Left renal cortex interstitium (tissue), 4 donors: ENCODE data around the gene RBM22. TPM values are rescaled to one million over a fixed set of nuclear protein-coding genes. Genes with fewer than 3 reads are reported as not detected.
"Not testable (repeated sequence)": the region's sequence is repeated elsewhere in the genome, so short reads cannot be mapped to it uniquely, and the experiment has no call there.

ENCODE experiments used
- DNase-seq, 4 donors: peaks; one replicate each; pipeline ENCODE4 v3.0.0-alpha.2; 2013; ENCODE audit warnings: low read depth in 4 of 4, low spot score in 2 of 4, missing footprints in 1 of 4
- polyA plus RNA-seq, 4 donors: library from polyadenylated mRNA; unstranded; fragments of 120-200 nt; gene quantifications; one replicate each; pipeline ENCODE4 v1.2.1, GENCODE V29; 2013; ENCODE audit not compliant: insufficient read length in 4 of 4

The RBM22 gene
- 10 to 100 TPM; 71.0 to 84.9 (median 80.1) TPM for polyA plus RNA-seq

DNA sequence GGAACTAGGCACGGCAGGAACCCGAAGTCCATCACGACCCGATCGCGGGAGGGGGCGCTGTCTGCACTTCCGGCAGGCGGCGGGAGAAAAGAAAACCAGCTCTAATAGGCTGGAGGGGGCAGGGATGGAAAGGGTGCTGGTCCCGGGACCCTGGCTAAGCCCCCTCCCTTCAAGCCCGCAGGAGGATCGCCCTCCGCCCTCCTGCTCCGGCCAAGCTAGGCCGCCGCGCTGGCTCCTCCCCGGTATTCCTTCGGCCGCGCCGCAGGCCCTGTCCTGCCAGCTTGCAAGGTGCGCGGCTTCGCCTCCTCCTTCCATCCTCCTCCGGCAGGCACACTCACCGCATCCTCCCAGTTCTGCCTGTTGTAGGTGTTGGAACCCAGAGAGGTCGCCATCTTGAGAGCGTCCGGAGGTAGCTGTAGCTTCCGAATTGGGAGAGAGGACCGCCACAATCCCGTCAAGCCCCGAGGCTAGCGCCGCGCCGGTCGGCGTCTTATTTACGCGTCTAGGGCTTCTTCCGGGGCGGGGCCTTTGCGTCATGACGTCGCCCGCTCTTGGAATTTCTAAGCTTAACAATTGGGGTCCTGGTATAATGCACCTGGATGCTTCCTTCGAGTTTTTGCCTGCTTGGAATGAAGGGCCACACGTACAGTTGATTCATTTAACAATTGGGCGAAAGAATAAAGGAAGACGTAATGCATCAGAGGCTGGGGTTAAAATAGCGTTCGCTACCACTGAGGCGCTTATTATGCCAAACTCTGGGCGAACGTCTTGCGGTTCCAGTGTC is at the start of gene RBM22:
RBM22 (minus strand) TSS at position 469 of the 784 bp plus-strand sequence; CDS start at position 392, 77 bp downstream.
- DNase-seq, result peak; percentile 86 to 93 (median 88)

DNA sequence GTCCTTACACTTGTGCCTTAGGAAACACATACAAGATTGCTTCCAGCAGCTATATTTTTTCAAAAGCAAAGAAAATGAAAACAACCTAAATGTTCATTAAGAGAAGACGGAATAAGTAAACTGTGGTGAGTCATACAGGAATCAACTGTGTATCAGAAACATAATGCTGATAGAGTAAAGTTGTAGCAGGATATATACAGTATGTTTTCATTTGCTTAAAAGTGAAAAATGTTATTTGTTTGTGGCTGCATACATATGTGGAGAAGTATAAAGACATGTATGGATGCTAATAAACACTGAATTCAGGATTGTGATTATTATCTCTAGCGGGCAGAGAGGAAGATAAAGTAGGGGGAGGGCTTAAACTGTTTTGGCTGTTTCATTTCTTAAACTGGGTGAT is 49.6 kb upstream of the RBM22 start:
- no peak for DNase-seq

DNA sequence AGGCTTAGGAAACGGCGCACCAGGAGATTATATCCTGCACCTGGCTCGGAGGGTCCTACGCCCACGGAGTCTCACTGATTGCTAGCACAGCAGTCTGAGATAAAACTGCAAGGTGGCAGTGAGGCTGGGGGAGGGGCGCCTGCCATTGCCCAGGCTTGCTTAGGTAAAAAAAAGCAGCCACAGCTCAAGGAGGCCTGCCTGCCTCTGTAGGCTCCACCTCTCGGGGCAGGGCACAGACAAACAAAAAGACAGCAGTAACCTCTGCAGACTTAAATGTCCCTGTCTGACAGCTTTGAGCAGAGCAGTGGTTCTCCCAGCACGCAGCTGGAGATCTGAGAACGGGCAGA is 42.3 kb upstream of the RBM22 start:
- DNase-seq, result not testable (repeated sequence)

DNA sequence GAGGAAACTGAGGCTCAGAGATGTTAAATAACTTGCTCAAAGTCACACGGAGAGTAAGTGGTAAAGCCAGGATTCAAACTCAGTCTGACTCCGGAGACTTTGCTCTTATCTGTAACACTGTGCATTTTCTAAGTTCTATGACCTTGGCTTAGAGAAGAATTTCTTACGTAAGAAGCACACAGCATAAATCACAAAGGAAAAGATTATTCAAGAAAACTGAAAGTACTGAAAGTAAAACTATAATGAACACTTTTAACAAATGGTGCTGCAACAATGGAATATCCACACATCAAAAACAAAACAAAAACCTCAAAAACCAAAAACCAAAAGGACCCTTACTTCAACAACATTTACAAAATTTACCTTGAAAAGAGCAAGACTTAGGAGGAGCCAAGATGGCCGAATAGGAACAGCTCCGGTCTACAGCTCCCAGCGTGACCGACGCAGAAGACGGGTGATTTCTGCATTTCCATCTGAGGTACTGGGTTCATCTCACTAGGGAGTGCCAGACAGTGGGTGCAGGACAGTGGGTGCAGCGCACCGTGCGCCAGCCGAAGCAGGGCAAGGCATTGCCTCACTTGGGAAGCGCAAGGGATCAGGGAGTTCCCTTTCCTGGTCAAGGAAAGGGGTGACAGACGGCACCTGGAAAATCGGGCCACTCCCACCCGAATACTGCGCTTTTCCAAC is 41.7 kb upstream of the RBM22 start:
- not testable (repeated sequence) for DNase-seq

DNA sequence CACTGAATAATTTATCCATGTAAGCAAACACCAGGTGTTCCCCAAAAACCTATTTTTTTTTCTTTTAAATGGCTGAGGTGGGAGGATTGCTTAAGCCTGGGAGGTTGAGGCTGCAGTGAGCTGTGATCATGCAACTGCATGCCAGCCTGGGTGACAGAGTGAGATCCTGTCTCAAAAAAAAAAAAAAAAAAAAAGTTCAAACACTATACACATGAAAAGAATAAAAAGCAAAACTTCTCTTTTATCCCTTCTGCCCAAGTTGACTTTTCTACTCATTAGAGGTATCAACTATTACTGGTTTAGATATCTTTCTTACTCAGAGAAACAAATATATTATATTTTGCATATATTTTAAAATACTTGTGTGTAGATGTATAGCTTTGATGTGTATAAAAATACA is 40.1 kb upstream of the RBM22 start:
- no peak for DNase-seq

DNA sequence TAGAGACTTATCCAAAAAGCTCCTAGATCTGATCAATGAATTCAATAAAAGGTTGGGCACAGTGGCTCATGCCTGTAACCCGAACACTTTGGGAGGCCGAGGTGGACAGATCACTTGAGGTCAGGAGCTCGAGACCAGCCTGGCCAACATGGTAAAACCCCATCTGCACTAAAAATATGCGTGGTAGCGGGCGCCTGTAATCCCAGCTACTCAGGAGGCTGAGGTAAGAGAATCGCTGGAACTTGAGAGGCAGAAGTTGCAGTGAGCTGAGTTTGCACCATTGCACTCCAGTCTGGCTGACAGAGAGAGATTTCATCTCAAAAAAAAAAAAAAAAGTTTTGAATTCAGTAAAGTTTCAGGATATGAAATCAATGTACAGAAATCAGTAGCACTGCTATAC is 38.0 kb upstream of the RBM22 start:
- no peak for DNase-seq

DNA sequence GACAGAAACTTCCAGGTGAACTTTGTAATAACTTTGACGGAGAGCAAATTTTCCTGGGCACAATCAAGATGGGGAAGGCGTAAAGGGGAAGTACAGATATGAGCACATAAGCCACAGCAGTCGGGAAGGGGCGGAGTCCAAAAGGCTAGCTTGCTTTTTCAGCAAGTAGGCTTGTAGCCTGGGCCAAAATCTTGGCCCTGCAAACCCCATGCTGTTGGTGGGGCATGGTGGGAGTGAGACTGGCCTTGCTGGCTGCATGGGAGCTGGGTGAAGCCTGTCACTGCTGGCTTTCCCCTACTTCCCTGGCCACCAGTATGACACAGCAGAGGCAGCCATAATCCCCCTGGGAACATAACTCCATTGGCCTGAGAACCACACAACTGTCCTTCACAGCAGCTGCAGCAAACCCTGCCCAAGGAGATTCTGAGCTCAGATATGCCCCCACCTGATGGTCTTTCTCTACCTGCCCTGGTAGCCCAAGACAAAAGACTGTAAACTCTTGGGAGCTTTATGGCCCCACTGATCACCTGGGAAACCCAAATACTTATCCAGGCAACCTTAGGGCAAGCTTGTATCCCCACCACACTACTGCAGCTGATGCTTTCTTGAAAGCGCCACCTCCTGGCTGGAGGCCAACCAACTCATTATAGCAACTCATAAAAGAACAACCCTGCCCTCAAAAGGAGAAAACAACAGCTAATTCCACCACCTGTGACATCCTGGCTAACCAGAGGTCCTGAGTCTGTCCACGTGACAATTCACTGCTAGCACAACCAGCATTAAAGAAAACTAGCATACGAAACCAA is 33.9 kb upstream of the RBM22 start:
- DNase-seq, result no peak

DNA sequence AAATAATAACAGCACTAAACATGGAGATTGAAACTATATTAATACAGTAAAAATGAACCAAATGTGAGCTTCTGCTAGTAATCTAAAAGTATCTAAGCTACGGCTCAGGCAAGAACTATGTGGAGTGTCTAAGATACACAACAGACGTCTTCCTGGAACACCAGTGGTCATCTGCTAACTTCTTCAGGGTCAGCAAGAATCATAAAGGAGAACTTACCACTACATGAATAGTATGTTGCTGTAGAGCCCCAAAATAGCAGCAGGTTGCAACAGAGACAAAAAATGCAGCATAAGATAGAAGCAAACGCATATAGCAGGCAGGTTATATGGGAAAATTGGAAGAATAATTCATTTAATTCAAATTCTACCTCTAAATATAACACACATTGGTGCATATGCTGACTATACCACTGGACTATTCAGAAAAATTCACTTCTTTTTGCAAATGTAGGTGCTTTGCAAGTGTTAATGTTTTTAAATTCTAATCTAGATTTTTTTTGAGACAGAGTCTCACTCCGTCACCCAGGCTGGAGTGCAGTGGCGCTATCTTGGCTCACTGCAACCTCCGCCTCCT is 30.9 kb upstream of the RBM22 start:
- no peak for DNase-seq

DNA sequence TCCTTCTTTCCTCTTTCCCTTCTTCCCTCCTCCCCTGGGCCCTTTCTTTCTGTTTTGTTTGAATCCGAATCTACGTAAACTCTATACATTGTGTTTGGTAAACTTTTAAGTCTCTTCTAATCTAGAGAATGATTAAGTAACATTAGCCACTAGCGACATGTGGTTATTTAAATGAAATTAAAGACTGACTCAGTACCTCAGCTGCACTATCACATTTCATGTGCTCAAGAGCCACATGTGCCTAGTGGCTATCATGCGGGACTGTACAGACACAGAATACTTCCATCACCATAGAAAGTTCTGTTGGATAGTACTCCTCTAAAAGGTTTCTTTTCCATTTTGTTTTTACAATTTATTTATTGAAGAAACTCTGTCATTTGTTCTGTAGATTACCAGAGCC is 29.0 kb upstream of the RBM22 start:
- no peak for DNase-seq

DNA sequence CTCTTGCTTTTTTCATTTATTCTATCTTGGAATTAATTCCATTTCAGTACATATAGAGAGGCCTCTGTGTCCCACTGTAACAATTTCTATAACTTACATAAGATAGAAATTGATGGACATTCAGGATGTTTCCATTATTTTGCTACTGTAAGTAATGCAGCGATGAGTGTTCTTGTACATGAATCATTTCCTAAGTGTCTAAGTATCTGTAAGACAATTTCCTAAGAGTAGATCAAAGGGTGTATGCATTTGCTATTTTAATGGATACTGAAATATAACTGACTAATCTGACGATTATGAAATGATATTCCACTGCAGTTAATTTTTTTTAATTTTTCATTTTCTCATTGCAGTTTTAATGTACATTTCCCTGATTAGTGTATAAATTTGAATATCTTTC is 23.0 kb upstream of the RBM22 start:
- DNase-seq, result no peak

DNA sequence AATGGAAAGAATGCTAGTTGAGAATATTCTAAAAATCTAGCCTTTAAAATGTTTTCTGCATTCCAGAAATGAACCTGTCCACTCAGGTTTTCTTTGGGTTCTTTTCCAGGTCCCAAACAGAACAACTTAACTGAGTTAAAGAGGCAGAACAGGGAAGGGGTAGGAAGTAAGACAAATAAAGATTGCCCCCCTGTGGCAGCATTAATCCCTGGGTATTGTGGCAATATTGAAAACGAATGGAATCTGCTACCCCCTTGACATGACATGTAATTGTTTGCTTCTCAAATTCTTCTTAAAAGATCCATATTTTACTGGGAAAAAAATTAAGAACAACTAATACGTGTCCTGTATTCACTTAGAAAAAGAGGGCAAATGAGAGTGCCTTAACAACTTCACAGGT is 9.3 kb upstream of the RBM22 start:
- DNase-seq, result no peak

DNA sequence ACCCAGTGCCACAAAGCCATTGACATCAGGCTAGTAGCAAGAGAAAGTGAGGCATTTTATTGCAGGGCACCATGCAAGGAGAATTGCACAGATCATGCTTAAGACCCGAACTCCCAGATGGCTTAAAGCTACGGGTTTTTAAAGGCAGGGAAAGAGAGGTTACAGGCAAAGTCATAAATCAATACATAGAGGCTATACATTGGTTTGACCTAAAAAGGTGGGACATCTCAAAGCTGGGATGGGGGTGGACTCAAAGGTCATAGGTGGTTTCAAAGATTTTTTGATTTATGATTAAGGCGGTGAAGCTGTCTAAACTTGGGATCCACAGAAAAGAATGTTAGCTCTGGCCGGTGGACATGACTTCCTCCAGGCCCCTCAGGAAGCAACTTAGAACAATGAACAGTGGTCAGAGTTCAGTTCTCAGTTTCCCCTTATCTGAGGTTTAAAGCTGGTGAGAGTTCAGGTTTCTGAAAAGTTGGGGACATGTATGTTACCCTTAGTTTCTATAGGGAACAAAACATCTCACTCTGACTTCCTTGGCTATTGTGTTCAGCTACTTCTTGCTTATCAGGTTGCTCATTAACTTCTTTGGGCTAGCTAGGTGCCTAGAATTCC is 6.0 kb upstream of the RBM22 start:
- no peak for DNase-seq

DNA sequence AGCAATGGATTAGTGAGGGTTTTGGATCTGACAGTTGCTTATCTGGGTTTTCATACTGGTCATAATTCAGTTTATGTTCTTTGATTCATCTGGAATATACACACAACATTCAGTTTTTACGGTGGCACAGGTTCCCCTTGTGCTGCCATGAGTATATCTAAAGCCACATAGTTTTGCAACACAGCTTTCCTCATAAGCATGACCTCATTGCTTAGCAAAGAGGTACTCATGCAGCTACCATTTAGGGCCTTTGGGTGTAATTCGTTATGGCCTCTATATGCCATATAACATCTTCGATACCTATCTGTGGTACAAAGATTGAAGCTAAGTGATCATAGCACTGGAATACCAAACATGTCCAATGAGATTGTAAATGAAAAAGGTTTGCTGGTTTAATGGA is 2.9 kb upstream of the RBM22 start:
- no peak for DNase-seq

DNA sequence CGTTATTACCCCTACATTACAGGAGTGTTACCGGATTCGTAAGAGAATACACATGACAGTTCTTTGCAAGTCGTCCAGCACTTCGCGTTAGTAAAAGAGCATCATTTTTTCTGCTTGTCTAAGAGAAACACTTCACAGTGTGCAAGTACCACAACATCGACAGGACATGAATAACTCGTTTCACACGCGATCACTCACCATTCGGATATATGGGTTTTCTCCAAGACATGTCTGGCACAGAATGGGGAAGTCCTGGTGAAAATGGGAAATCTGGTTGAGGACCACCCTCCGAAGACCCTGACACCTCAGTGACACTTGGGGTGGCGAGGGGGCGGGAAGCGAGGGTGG is 642 bp downstream of the RBM22 start:
- DNase-seq, result peak in 1 of 4 donors; percentile 23

DNA sequence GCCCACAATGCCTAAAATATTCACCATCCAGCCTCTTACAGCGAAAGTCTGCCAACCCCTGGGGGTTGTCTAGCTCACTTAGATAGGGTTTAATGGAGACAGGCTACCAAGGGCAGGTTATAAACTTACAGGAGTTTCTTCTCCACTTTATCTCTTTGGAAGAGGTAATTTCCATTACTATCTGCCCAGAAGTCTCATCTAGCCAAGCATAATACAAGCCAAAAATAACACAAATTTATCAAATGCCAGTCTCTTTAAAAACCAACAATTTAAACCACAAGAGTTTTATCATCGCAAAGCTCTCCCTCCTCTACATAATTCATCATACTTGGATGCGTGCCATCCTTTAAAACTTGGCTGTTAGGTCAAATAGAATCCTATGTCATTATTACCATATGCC is 6.2 kb downstream of the RBM22 start:
- DNase-seq, result no peak

DNA sequence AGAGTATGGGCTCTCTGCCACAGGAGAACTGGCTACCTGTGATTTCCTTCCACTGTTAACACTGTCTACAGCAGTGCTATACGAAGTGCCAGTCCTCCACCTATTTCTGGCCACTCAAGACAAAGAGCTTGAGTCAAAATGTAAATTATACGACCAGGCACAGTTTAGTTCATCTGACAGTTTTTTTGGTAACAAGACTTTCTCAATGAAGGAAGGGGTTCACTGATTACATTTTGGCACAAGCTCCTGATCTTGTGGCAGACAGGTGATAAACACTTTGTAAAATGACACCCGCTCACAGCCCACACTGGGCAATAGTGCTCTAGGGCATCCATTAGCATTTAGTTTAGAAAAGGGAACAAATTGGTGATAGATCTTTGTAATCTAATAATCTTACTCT is 8.6 kb downstream of the RBM22 start:
- no peak for DNase-seq

DNA sequence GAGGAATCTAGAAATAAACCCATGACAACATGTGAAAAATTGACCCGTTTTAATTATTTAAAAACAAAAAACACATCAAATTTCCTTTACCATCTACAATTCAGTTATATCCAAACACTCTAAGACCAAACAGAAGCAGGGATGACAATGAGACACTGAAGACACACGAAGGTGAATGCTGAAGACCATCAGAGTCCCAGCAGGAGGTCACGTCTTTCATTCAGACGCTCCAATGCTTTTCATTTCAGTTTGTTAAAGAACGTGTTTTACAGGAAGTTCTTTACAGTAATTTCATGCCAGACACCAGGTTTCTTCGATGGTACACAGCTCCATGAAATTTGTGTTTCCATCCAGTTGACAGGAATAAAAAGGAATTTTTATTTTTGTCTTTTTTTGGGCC is 10.1 kb downstream of the RBM22 start:
- DNase-seq, result no peak

DNA sequence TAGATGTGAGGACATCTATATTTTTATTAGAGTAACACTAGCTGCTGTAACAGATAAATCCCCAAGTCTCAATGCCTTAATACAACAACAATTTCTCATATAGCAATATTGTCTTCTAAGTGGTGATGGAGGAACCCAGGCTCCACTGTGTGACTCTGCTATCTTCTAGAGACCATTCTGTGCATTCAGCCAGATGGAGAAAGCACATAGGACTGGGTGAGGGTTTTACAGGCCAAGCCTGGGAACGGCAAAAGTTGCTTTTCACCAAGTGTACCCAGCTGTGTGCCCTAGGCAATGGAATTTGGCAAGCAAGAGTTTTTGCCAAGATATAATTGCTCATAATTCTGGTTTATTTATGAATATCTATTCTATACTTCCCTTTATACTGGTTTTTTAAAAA is 11.7 kb downstream of the RBM22 start:
- no peak for DNase-seq

DNA sequence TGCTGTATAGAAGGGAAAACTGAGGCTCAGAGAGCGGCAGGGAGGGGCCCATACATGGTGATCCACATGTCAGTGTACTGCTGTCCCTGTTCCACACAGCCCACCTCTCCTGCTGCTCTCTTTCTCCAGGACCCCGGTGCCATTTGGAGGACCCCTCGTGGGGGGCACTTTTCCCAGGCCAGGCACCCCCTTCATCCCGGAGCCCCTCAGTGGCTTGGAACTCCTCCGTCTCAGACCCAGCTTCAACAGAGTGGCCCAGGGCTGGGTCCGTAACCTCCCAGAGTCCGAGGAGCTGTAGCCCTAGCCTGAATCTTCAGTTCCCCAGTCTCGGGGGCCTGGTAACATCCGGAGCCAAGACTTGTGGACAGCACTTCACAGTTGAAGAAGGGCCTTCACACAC is 24.3 kb downstream of the RBM22 start:
- DNase-seq, result no peak

DNA sequence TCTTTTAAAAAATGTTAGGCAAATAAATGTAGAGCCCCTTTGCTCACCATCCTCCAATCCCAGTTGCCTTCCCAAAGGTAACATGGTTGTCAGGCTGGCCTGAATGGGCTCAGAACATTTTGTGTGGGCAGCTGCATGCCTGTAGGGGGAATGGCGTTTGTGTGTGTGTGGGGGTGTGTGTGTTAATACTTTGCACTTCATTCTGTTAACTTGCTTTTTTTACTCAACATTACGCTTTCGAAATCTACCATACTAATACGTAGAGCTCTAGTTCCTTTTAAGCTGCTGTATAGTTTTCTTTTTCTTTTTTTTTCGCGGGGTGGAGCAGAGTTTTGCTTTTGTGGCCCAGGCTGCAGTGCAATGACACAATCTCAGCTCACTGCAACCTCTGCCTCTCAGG is 25.8 kb downstream of the RBM22 start:
- DNase-seq, result no peak

DNA sequence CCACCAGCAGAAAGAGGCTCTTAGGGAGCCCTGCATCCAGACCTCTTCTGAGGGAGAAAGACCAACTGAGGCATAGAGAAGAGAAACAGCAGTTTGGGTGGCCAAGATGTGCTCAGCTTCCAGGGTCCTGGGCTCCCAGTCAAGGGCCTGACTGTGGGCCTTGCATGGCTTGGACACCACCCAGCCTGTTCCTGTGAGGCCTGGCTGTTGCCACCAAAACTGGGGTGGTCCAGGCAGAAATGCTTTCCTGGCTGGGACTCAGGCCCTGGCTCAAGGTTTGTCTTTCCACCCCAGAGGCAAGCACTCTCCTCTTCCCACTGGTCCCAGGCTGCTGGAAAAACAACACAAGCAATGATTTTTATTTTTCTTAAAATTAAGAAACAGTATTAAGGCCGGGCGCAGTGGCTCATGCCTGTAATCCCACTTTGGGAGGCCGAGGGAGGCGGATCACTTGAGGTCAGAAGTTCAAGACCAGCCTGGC is 26.5 kb downstream of the RBM22 start:
- DNase-seq, result no peak
